Tibial artery (tissue), 4 donors: ENCODE measurements around the gene DLG5.

Experiments
- DNase-seq, 2 donors: peaks; one replicate each; pipeline ENCODE4 v3.0.0-alpha.2; 2019
- H3K27ac ChIP-seq, 2 donors: fragments of 200-600 bp; sonication (generic) in 1 of 2; 1 replicate in 1 of 2; 2 replicates in 1 of 2; pipeline ENCODE4 v1.5.1; 2018 to 2019; ENCODE audit warnings: mild to moderate bottlenecking in 1 of 2
- H3K27me3 ChIP-seq, 2 donors: fragments of 200-600 bp; sonication (generic) in 1 of 2; one replicate each; pipeline versions ENCODE4 v1.5.1 to v1.6.0; 2016 to 2019
- H3K36me3 ChIP-seq, 3 donors: fragments of 200-600 bp; sonication (generic) in 2 of 3; one replicate each; pipeline ENCODE4 v1.5.1; 2016 to 2019; ENCODE audit warnings: mild to moderate bottlenecking in 2 of 3
- H3K4me1 ChIP-seq, 4 donors: fragments of 200-600 bp; sonication (generic) in 2 of 4; 1 replicate in 3 of 4; 2 replicates in 1 of 4; pipeline ENCODE4 v1.5.1; 2016 to 2019
- H3K4me3 ChIP-seq, 2 donors: fragments of 200-600 bp; sonication (generic) in 1 of 2; 1 replicate in 1 of 2; 2 replicates in 1 of 2; pipeline ENCODE4 v1.5.1; 2018 to 2019; ENCODE audit warnings: mild to moderate bottlenecking in 2 of 2
- H3K9me3 ChIP-seq, 3 donors: fragments of 200-600 bp; sonication (generic) in 1 of 3; one replicate each; pipeline ENCODE4 v1.5.1; 2016 to 2019
- CTCF ChIP-seq, 2 experiments: fragments of 200-600 bp in 1 of 2; fragments of 450-650 bp in 1 of 2; IDR thresholded peaks; one replicate each; pipeline ENCODE4 v1.5.1; 2017 to 2019; ENCODE audit warnings: antibody characterized with exemption in 2 of 2, mild to moderate bottlenecking in 1 of 2, moderate library complexity in 1 of 2
- intact Hi-C: fragments of 100-400 bp; cut with DNase I; formaldehyde crosslinking; loops from one replicate; pipeline ENCODE4 v1.15.0; 2023; ENCODE audit warnings: low total_unique reads

DLG5 gene

DNA sequence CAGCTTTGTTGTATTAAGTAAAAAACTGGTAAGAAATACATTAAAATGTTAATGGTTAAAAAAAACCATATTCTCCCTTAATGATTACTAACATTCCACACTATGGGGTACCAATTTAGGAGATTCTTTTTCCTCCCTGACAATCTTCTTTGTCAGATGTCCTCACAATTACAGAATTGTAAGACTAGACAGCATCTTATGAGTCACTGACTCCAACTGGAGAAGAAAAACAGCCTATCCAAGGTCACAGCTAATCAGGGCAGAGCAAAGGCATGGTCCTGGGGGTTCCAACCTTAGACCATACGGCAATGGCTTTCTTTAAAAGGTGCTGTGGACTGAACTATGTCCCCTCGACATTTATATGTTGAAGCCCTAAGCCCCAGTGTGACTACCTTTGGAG is 127.6 kb downstream of the DLG5 start:
- Histone ChIP-seq H3K4me1 (no peaks in the 10 kb centered on the region), H3K36me3 (peaks cover 78 to 98% (median 85%) of the 10 kb centered on the region in 3 donors), H3K9me3 (no peaks in the 10 kb centered on the region), H3K27me3 (no peaks in the 10 kb centered on the region), H3K4me3 (no peak overlapping the region), H3K27ac (no peak overlapping the region)
- no peak for TF ChIP-seq CTCF (IDR thresholded peaks at IDR 0.05)
- intact Hi-C loops: no loop called here
- no peak for DNase-seq

- no peak overlapping the region for H3K4me3 ChIP-seq
- no peaks in the 10 kb centered on the region for H3K4me1 ChIP-seq
- no peak for DNase-seq
- H3K27ac ChIP-seq: no peak overlapping the region
- H3K9me3 ChIP-seq: no peaks in the 10 kb centered on the region
- peaks cover 87 to 100% (median 97%) of the 10 kb centered on the region in 3 donors for H3K36me3 ChIP-seq
- H3K27me3 ChIP-seq: no peaks in the 10 kb centered on the region
- TF ChIP-seq CTCF (IDR thresholded peaks at IDR 0.05): no peak
- intact Hi-C loops: no loop called here
Measured at GRCh38 chr10:77796311-77796915, 130.1 kb downstream of the DLG5 start.

DNA sequence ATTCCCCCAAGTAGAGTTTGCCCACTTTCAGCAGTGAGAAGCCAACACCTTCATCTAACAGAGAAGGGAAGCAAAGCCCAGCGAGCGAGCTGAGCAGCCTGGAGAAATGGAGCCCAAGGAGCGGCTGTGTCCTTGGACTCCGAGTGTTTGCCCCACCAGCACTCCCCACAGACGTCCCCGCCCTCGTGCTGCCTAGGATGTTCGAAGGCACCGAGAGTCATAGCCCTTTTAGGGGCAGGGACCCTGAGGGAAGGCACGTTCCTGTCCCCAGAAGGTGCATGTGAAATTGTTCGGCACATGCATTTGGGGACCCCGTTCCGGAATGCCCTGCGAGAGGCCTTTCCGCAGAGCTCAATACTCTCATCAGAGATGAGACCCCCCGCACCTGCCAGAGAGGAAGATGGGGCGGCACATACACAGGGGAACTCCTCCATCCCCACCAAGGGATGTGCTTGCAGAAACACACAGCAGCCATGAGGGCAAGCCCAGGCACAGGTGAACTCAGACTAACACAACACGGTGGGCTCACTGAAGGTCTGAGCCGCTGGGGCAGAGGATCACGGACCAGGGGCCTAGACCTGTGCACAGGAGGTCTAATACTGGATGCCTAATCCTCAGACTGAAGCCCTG is 131.0 kb downstream of the DLG5 start:
- Histone ChIP-seq H3K27me3 (no peaks in the 10 kb centered on the region), H3K9me3 (no peaks in the 10 kb centered on the region), H3K4me1 (no peaks in the 10 kb centered on the region), H3K27ac (no peak overlapping the region), H3K36me3 (peaks cover 92 to 99% (median 96%) of the 10 kb centered on the region in 3 donors), H3K4me3 (no peak overlapping the region)
- intact Hi-C loops: no loop called here
- no peak for DNase-seq
- no peak for TF ChIP-seq CTCF (IDR thresholded peaks at IDR 0.05)

DNA sequence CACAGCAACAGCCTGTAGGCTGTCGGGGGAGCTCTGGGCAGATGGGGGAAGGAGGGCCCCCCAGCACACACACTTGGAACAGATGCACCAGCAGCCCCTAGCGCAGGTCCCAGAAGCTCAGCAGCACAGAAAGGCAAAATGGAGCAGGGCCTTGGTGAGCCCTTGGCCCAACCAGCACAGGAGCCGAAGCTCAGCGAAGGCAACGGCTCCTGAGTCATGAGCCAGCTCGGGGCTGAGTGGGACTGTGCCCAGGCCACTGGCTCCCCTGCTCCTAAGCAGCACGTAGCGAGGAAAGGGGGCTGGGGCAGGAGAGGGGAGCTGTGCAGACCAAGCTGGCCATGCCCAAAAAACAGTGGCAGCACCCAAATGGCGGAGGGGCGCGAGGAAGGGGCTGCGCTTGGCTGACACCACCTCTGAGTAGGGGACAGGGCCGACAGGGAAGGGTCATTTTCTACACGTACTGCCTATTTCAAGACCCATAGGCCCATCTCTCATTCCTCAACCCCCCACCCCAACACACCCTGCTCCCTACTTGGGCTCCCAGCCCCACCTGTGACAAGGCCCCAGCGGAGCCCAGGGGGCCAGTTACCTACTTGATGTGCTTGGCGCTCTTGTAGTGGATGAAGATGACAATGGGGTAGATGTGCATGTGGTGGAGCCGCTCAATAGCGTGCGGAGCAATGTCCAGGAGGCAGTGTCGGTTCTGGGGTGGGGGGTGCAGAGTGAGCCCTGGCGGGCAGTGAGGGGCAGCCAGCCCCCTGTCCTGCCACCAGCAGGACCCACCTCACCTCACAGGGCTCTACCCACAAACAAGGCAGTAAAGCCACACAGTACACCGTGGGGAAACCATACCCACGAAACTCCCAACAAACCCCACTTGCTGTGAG is 132.1 kb downstream of the DLG5 start:
- H3K4me3 ChIP-seq: no peak overlapping the region
- peaks cover 89 to 99% (median 96%) of the 10 kb centered on the region in 3 donors for H3K36me3 ChIP-seq
- no peaks in the 10 kb centered on the region for H3K4me1 ChIP-seq
- TF ChIP-seq CTCF (IDR thresholded peaks at IDR 0.05): no peak
- peak in 1 of 2 donors; percentile 56 for DNase-seq
- intact Hi-C loops: no loop called here
- H3K27ac ChIP-seq: no peak overlapping the region
- no peaks in the 10 kb centered on the region for H3K9me3 ChIP-seq
- no peaks in the 10 kb centered on the region for H3K27me3 ChIP-seq

- no peak for TF ChIP-seq CTCF (IDR thresholded peaks at IDR 0.05)
- no peaks in the 10 kb centered on the region for H3K9me3 ChIP-seq
- H3K27me3 ChIP-seq: no peaks in the 10 kb centered on the region
- intact Hi-C loops: no loop called here
- peaks cover 82 to 99% (median 95%) of the 10 kb centered on the region in 3 donors for H3K36me3 ChIP-seq
- H3K4me3 ChIP-seq: no peak overlapping the region
- DNase-seq: no peak
- no peaks in the 10 kb centered on the region for H3K4me1 ChIP-seq
- no peak overlapping the region for H3K27ac ChIP-seq
Measured at GRCh38 chr10:77793831-77794230, 132.7 kb downstream of the DLG5 start.
